ENCODE results near the gene CD99L2.
"Not testable (repeated sequence)": the region's sequence is repeated elsewhere in the genome, so short reads cannot be mapped to it uniquely, and the experiment has no call there.

DNA sequence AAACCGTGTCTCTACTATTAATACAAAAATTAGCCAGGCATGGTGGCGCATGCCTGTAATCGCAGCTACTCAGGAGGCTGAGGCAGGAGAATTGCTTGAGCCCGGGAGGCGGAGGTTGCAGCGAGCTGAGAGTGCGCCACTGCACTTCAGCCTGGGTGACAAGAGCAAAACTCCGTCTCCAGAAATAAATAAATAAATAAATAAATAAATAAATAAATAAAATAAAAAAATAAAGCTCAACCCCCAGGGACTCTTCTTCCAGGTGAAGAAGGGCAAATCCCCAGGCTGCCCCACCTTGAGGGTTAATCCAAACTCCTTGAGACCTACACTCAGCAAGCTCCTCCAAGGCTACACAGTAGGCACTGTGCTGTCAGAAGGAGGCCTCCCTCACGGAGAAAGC lies 11.2 kb downstream of the CD99L2 start:
- not testable (repeated sequence) for TF ChIP-seq TAF1, SPI1, POLR2A, POU2F2 (IDR thresholded peaks at IDR 0.05; ENCODE audit: low read depth, low read length)
